22Rv1 (cell line): ENCODE data around the gene CDYL.

Experiments
- CTCF ChIP-seq: fragments of 450-650 bp; IDR thresholded peaks from 2 replicates; pipeline ENCODE4 v1.5.1; 2017; ENCODE audit warnings: mild to moderate bottlenecking
- ZFX ChIP-seq: fragments of 450-650 bp; IDR thresholded peaks from 2 replicates; pipeline ENCODE4 v1.6.1; 2017; ENCODE audit warnings: antibody characterized with exemption, borderline replicate concordance

- TF ChIP-seq CTCF (no peak), ZFX (no peak)
Observed at GRCh38 chr6:4931530-4932227, 155.5 kb downstream of the CDYL start.
